HepG2 (cell line): ENCODE data around the gene STAB2. TPM values are rescaled to one million over a fixed set of nuclear protein-coding genes. Genes with fewer than 3 reads are reported as not detected.

ENCODE experiments used
- ATAC-seq: fragments of 200-7000 bp; cut with Tn5 transposase; 3 replicates; pipeline ENCODE4 v1.9.1; 2020; ENCODE audit warnings: mild to moderate bottlenecking, moderate library complexity
- BruUV-seq: library from RNA; stranded (reverse); fragments of 400-500 nt; replicated peaks from 2 replicates; lab custom pipeline; 2021; lab: Mats Ljungman, UMichigan
- CTCF ChIA-PET: fragments of 300-600 bp; formaldehyde crosslinking; extraction: SDS; loops from one replicate; lab custom pipeline; 2021; ENCODE audit warnings: low total read pairs, inconsistent platforms, low intra/inter-chr PET ratio; lab: Yijun Ruan, JAX
- POLR2A ChIA-PET: fragments of 350-600 bp; sonication (Branson Sonifier 250); formaldehyde crosslinking; loops from one replicate; lab custom pipeline; 2020; ENCODE audit warnings: antibody characterized with exemption, inconsistent platforms; lab: Yijun Ruan, JAX
- DNase-seq: peaks from one replicate; pipeline ENCODE4 v3.0.0-alpha.2; 2015; ENCODE audit warnings: low spot score
- FAIRE-seq: peaks from 3 replicates; lab custom pipeline; 2011; peaks lifted over from hg19 to GRCh38; lab: Jason Lieb, UNC
- H2AFZ ChIP-seq: one replicate; pipeline ENCODE4 v1.6.1; 2011; ENCODE audit warnings: low read length, inconsistent platforms
- H3K27ac ChIP-seq: fragments of 300-600 bp; 3 replicates; pipeline ENCODE4 v1.8.0; 2011; ENCODE audit warnings: mixed run types, mild to moderate bottlenecking, mixed read lengths, low read length, inconsistent platforms; ENCODE audit not compliant: insufficient read depth; ENCODE audit errors: extremely low read length
- H3K27me3 ChIP-seq, 2 experiments: fragments of 200-600 bp in 1 of 2; 2 replicates in 1 of 2; 3 replicates in 1 of 2; pipeline versions ENCODE4 v1.6.0 to v1.8.0; 2011; ENCODE audit warnings: low read length in 2 of 2, mild to moderate bottlenecking in 2 of 2, moderate library complexity in 2 of 2, inconsistent platforms in 1 of 2; ENCODE audit not compliant: insufficient read depth in 2 of 2, control insufficient read depth in 1 of 2
- H3K36me3 ChIP-seq, 2 experiments: fragments of 200-600 bp in 1 of 2; replicated peaks in 1 of 2; 2 replicates in 1 of 2; 3 replicates in 1 of 2; pipeline versions ENCODE4 v1.5.1 to v1.8.0; 2011; ENCODE audit warnings: low read length in 2 of 2, inconsistent platforms in 1 of 2; ENCODE audit not compliant: insufficient read depth in 2 of 2, control insufficient read depth in 1 of 2
- H3K4me1 ChIP-seq: 2 replicates; pipeline ENCODE4 v1.5.1; 2012; ENCODE audit warnings: low read length, inconsistent platforms; ENCODE audit not compliant: insufficient read depth
- H3K4me2 ChIP-seq: 2 replicates; pipeline ENCODE4 v1.6.0; 2011; ENCODE audit warnings: low read depth, low read length, inconsistent platforms
- H3K4me3 ChIP-seq, 3 experiments: fragments of 200-600 bp in 1 of 3; sonication (generic), shearing (Covaris generic) in 1 of 3; replicated peaks in 1 of 3; 2 replicates each; pipeline ENCODE4 v1.5.1; 2011 to 2016; ENCODE audit warnings: low read length in 3 of 3, inconsistent platforms in 2 of 3, low read depth in 2 of 3, mild to moderate bottlenecking in 2 of 3, control low read depth in 1 of 3, mixed read lengths in 1 of 3; ENCODE audit not compliant: insufficient read depth in 1 of 3
- H3K79me2 ChIP-seq: one replicate; pipeline ENCODE4 v1.6.1; 2011; ENCODE audit warnings: low read length, inconsistent platforms; ENCODE audit not compliant: insufficient read depth
- H3K9ac ChIP-seq: 2 replicates; pipeline ENCODE4 v1.6.0; 2011; ENCODE audit warnings: mild to moderate bottlenecking, low read depth, low read length, inconsistent platforms; ENCODE audit not compliant: insufficient read depth
- H3K9me3 ChIP-seq: 2 replicates; pipeline ENCODE4 v1.5.1; 2012; ENCODE audit warnings: mild to moderate bottlenecking, low read length
- H4K20me1 ChIP-seq: 2 replicates; pipeline ENCODE4 v1.6.0; 2011; ENCODE audit warnings: inconsistent platforms, mild to moderate bottlenecking, low read length, moderate library complexity; ENCODE audit not compliant: insufficient read depth
- BCLAF1 ChIP-seq: fragments of 450-650 bp; IDR thresholded peaks from 2 replicates; pipeline ENCODE4 v1.6.1; 2017; ENCODE audit warnings: mild to moderate bottlenecking
- DPF2 ChIP-seq: sonication (generic); formaldehyde crosslinking; IDR thresholded peaks from 2 replicates; pipeline ENCODE4 v1.4.0; 2020; ENCODE audit warnings: mild to moderate bottlenecking, low read depth, missing genetic modification reagents, borderline replicate concordance
- HES4 ChIP-seq: sonication (generic); formaldehyde crosslinking; IDR thresholded peaks from 2 replicates; pipeline ENCODE4 v1.9.0; 2021; ENCODE audit warnings: mild to moderate bottlenecking, missing genetic modification reagents, borderline replicate concordance
- KAT2B ChIP-seq: fragments of 150-350 bp; IDR thresholded peaks from 2 replicates; pipeline ENCODE4 v1.6.1; 2014; ENCODE audit warnings: low read depth, low read length, borderline replicate concordance
- LRRFIP1 ChIP-seq: sonication (generic); formaldehyde crosslinking; conservative IDR thresholded peaks from 2 replicates; pipeline ENCODE4 v1.4.0; 2020; ENCODE audit warnings: missing genetic modification reagents
- PCBP1 ChIP-seq: fragments of 200-400 bp; formaldehyde crosslinking; IDR thresholded peaks from 2 replicates; pipeline ENCODE4 v1.6.1; 2017; ENCODE audit warnings: mild to moderate bottlenecking, low read depth, low read length, borderline replicate concordance
- PCBP2 ChIP-seq: fragments of 200-400 bp; formaldehyde crosslinking; optimal IDR thresholded peaks from 2 replicates; pipeline ENCODE3; 2018; ENCODE audit warnings: low read length, low read depth; ENCODE audit not compliant: poor library complexity, severe bottlenecking
- PRPF4 ChIP-seq: fragments of 200-400 bp; formaldehyde crosslinking; IDR thresholded peaks from 2 replicates; pipeline ENCODE4 v1.6.1; 2016; ENCODE audit warnings: low read length, low read depth; ENCODE audit not compliant: poor library complexity, severe bottlenecking
- SIN3B ChIP-seq: fragments of 150-350 bp; IDR thresholded peaks from 2 replicates; pipeline ENCODE4 v1.6.1; 2014; ENCODE audit warnings: low read length
- SNAPC2 ChIP-seq: sonication (generic); formaldehyde crosslinking; IDR thresholded peaks from 2 replicates; pipeline ENCODE4 v1.8.1; 2022; ENCODE audit warnings: mild to moderate bottlenecking, missing genetic modification reagents
- SRF ChIP-seq: IDR thresholded peaks from 2 replicates; pipeline ENCODE4 v1.6.1; 2011; ENCODE audit warnings: mild to moderate bottlenecking, low read depth, low read length, moderate library complexity
- ZMAT3 ChIP-seq: sonication (generic); formaldehyde crosslinking; conservative IDR thresholded peaks from 2 replicates; pipeline ENCODE4 v1.7.0; 2021; ENCODE audit warnings: missing genetic modification reagents
- ZNF17 ChIP-seq: sonication (generic); formaldehyde crosslinking; IDR thresholded peaks from 2 replicates; pipeline ENCODE4 v1.5.0; 2020; ENCODE audit warnings: mild to moderate bottlenecking, missing genetic modification reagents
- ZNF660 ChIP-seq: sonication (generic); formaldehyde crosslinking; IDR thresholded peaks from 2 replicates; pipeline ENCODE4 v1.5.1; 2020; ENCODE audit warnings: mild to moderate bottlenecking, low read depth, missing genetic modification reagents, borderline replicate concordance
- ZNF740 ChIP-seq: sonication (generic); formaldehyde crosslinking; IDR thresholded peaks from 2 replicates; pipeline ENCODE4 v1.4.0; 2020; ENCODE audit warnings: missing genetic modification reagents
- ZNF777 ChIP-seq: sonication (generic); formaldehyde crosslinking; IDR thresholded peaks from 2 replicates; pipeline ENCODE4 v1.4.0; 2020; ENCODE audit warnings: missing genetic modification reagents
- ZNF780A ChIP-seq: sonication (generic); formaldehyde crosslinking; IDR thresholded peaks from 2 replicates; pipeline ENCODE4 v1.8.0; 2022; ENCODE audit warnings: mild to moderate bottlenecking, missing genetic modification reagents, moderate library complexity
- WGBS: methylation state at CpG from one replicate; pipeline ENCODE4 v1.1.6; 2017; ENCODE audit warnings: low lambda C conversion rate; 5-methylcytosine and 5-hydroxymethylcytosine counted together
- in situ Hi-C: cut with HindIII; loops from 2 replicates; pipeline ENCODE4 v1.10.0; 2017; ENCODE audit warnings: low pct_unique_long_range_greater_than_20kb; ENCODE audit not compliant: extremely low pct_ligation_motif_present
- intact Hi-C: fragments of 100-400 bp; cut with micrococcal nuclease; formaldehyde crosslinking; loops from one replicate; pipeline ENCODE4 v1.10.0; 2022; ENCODE audit not compliant: unreplicated experiment
- polyA plus RNA-seq, 8 experiments: library from polyadenylated mRNA; depleted of rRNA in 3 of 8; stranded (reverse) in 7 of 8; unstranded in 1 of 8; fragments of >200 nt; fragmentation: Illumina TruSeq in 4 of 8; extraction: Trizol in 4 of 8; gene quantifications; 2 replicates each; pipeline versions ENCODE4 v1.2.1 to v1.2.3, GENCODE V29; 2011 to 2016; ENCODE audit warnings: low read depth in 4 of 8, missing spikeins in 1 of 8, mixed read lengths in 1 of 8; ENCODE audit not compliant: insufficient read depth in 1 of 8
- total RNA-seq, 5 experiments: library from RNA; depleted of rRNA; stranded (reverse); fragments of >200 nt; fragmentation: Illumina TruSeq; extraction: Trizol; gene quantifications; 2 replicates each; pipeline ENCODE4 v1.2.3, GENCODE V29; 2016; ENCODE audit warnings: low read depth in 1 of 5

STAB2 gene
- total and polyA plus RNA-seq, 2 of the 13 experiments (the other 11 are each of a cell fraction or from before 2014, with no cell fraction given): not detected

GRCh38 chr12:103665971-103666370, 78.9 kb downstream of the STAB2 start (continued):
- TF ChIP-seq LRRFIP1 (CRISPR knock-in tag): no peak

GRCh38 chr12:103667125-103667524, 80.1 kb downstream of the STAB2 start:
- ChIA-PET POLR2A (no interaction called here), CTCF (no interaction called here)
- no TSS peak for BruUV-seq
- no peaks in the 10 kb centered on the region for H4K20me1 ChIP-seq
- no peaks in the 10 kb centered on the region for H3K9me3 ChIP-seq
- no peaks in the 10 kb centered on the region for H3K79me2 ChIP-seq
- in situ Hi-C loops: no loop called here
- WGBS: 3% methylated on average over 2 of the region's 2 CpGs
- no peak for DNase-seq
- peaks cover 0 to 4% of the 10 kb centered on the region in 2 experiments; a peak in 2 of 5 replicates for H3K27me3 ChIP-seq
- no peak for ATAC-seq
- intact Hi-C loops: no loop called here
- H3K27ac ChIP-seq: no peak overlapping the region
- H3K9ac ChIP-seq: no peak overlapping the region
- no peak for FAIRE-seq
- peaks cover 4% of the 10 kb centered on the region for H3K4me1 ChIP-seq
- H2AFZ ChIP-seq: no peak overlapping the region
- no peaks in the 10 kb centered on the region for H3K36me3 ChIP-seq
- H3K4me3 ChIP-seq: no peak overlapping the region
- H3K4me2 ChIP-seq: no peak overlapping the region
- TF ChIP-seq SNAPC2: no peak
- no peak for TF ChIP-seq KAT2B
- TF ChIP-seq HES4: no peak
- TF ChIP-seq ZNF740: no peak
- no peak for TF ChIP-seq ZMAT3 (CRISPR knock-in tag)
- no peak for TF ChIP-seq PRPF4
- no peak for TF ChIP-seq SIN3B
- TF ChIP-seq PCBP1: no peak
- no peak for TF ChIP-seq ZNF777
- TF ChIP-seq BCLAF1: no peak
- TF ChIP-seq ZNF660 (CRISPR knock-in tag): no peak
- no peak for TF ChIP-seq ZNF17 (CRISPR knock-in tag)
- no peak for TF ChIP-seq ZNF780A (CRISPR knock-in tag)
- TF ChIP-seq PCBP2: no peak
- TF ChIP-seq SRF: no peak
- no peak for TF ChIP-seq DPF2 (CRISPR knock-in tag)
